ENCODE measurements around the gene ITPR1. TPM values are rescaled to one million over a fixed set of nuclear protein-coding genes. Genes with fewer than 3 reads are reported as not detected.
"Not testable (repeated sequence)": the region's sequence is repeated elsewhere in the genome, so short reads cannot be mapped to it uniquely, and the experiment has no call there.

The ITPR1 gene
- total RNA-seq, 1 experiment from 2014 or later: 13.2 TPM

- no peak for DNase-seq (ENCODE audit: low read depth)
These were observed 263.9 kb downstream of the ITPR1 start for GRCh38 chr3:4756855-4757574.

GRCh38 chr3:4757575-4758248, 264.6 kb downstream of the ITPR1 start:
- no peak for DNase-seq (ENCODE audit: low read depth)

GRCh38 chr3:4758249-4758860, 265.2 kb downstream of the ITPR1 start:
- no peak for DNase-seq (ENCODE audit: low read depth)

GRCh38 chr3:4758957-4759656, 266.0 kb downstream of the ITPR1 start:
- DNase-seq (ENCODE audit: low read depth): no peak

- peak; percentile 51 for DNase-seq (ENCODE audit: low read depth)
These were observed 266.7 kb downstream of the ITPR1 start for GRCh38 chr3:4759689-4760312.

- DNase-seq (ENCODE audit: low read depth): no peak
These were observed 268.6 kb downstream of the ITPR1 start for GRCh38 chr3:4761759-4762158.

GRCh38 chr3:4762481-4763230, 269.5 kb downstream of the ITPR1 start:
- DNase-seq (ENCODE audit: low read depth): not testable (repeated sequence)

- DNase-seq (ENCODE audit: low read depth): no peak
These were observed 270.6 kb downstream of the ITPR1 start for GRCh38 chr3:4763604-4764247.

- peak; percentile 54 for DNase-seq (ENCODE audit: low read depth)
These were observed 272.1 kb downstream of the ITPR1 start for GRCh38 chr3:4765212-4765611.

- DNase-seq (ENCODE audit: low read depth): no peak
These were observed 273.1 kb downstream of the ITPR1 start for GRCh38 chr3:4766263-4766662.

- no peak for DNase-seq (ENCODE audit: low read depth)
These were observed 273.8 kb downstream of the ITPR1 start for GRCh38 chr3:4766716-4767499.

GRCh38 chr3:4768021-4768420, 274.9 kb downstream of the ITPR1 start:
- no peak for DNase-seq (ENCODE audit: low read depth)

GRCh38 chr3:4768521-4768920, 275.4 kb downstream of the ITPR1 start:
- DNase-seq (ENCODE audit: low read depth): no peak

GRCh38 chr3:4770561-4770960, 277.4 kb downstream of the ITPR1 start:
- no peak for DNase-seq (ENCODE audit: low read depth)

- no peak for DNase-seq (ENCODE audit: low read depth)
These were observed 278.1 kb downstream of the ITPR1 start for GRCh38 chr3:4771243-4771642.

GRCh38 chr3:4772171-4772804, 279.1 kb downstream of the ITPR1 start:
- DNase-seq (ENCODE audit: low read depth): no peak

GRCh38 chr3:4772858-4773257, 279.7 kb downstream of the ITPR1 start:
- DNase-seq (ENCODE audit: low read depth): no peak

GRCh38 chr3:4773583-4773982, 280.4 kb downstream of the ITPR1 start:
- no peak for DNase-seq (ENCODE audit: low read depth)

- no peak for DNase-seq (ENCODE audit: low read depth)
These were observed 281.4 kb downstream of the ITPR1 start for GRCh38 chr3:4774531-4774930.
